Right renal pelvis (tissue), 4 donors: ENCODE results near the gene VTI1B. TPM values are rescaled to one million over a fixed set of nuclear protein-coding genes. Genes with fewer than 3 reads are reported as not detected.

Source experiments
- polyA plus RNA-seq, 4 donors: library from polyadenylated mRNA; unstranded; fragments of 120-200 nt; gene quantifications; one replicate each; pipeline ENCODE4 v1.2.1, GENCODE V29; 2013; ENCODE audit not compliant: insufficient read length in 4 of 4

Gene VTI1B
- polyA plus RNA-seq, 4 donors, result 105 to 120 (median 114) TPM

Other genes starting within 250 kb of the VTI1B start
- 1 to 10 TPM; 2.5 to 3.9 (median 2.8) TPM for gene TMEM229B, start 185.9 kb downstream of the VTI1B start, polyA plus RNA-seq
- 10 to 100 TPM; 38.2 to 60.9 (median 41.4) TPM for gene PLEKHH1, start 141.3 kb downstream of the VTI1B start, polyA plus RNA-seq
- gene PIGH, start 74.4 kb downstream of the VTI1B start, polyA plus RNA-seq, result 10 to 100 TPM; 39.5 to 47.2 (median 46.1) TPM
- 10 to 100 TPM; 10.8 to 31.7 (median 11.8) TPM for gene ARG2, start 54.7 kb downstream of the VTI1B start, polyA plus RNA-seq
- gene RDH11, start 21.1 kb upstream of the VTI1B start, polyA plus RNA-seq, result 100 to 1,000 TPM; 104 to 117 (median 115) TPM
- gene RDH12, start 27.3 kb upstream of the VTI1B start, polyA plus RNA-seq, result 1 to 10 TPM in 1 of 4 donors, under 1 TPM in 3; 0.43 to 1.2 (median 0.66) TPM
- gene ZFYVE26, start 142.0 kb upstream of the VTI1B start, polyA plus RNA-seq, result 10 to 100 TPM; 14.0 to 15.8 (median 15.2) TPM
- 10 to 100 TPM; 10.7 to 11.6 (median 11.3) TPM for gene RAD51B, start 145.1 kb upstream of the VTI1B start, polyA plus RNA-seq